ENCODE measurements around the gene TMEM186.

TMEM186 gene

GRCh38 chr16:8768692-8769091 is 28.7 kb downstream of the TMEM186 start:
- no peak for TF ChIP-seq CTCF (IDR thresholded peaks at IDR 0.05)

- TF ChIP-seq CTCF (IDR thresholded peaks at IDR 0.05): no peak
Measured at GRCh38 chr16:8768283-8768682, 29.2 kb downstream of the TMEM186 start.

- no peak for TF ChIP-seq CTCF (IDR thresholded peaks at IDR 0.05)
Measured at GRCh38 chr16:8767176-8767575, 30.3 kb downstream of the TMEM186 start.

GRCh38 chr16:8764525-8765250 is 32.8 kb downstream of the TMEM186 start:
- no peak for TF ChIP-seq CTCF (IDR thresholded peaks at IDR 0.05)

GRCh38 chr16:8763899-8764298 is 33.5 kb downstream of the TMEM186 start:
- no peak for TF ChIP-seq CTCF (IDR thresholded peaks at IDR 0.05)

GRCh38 chr16:8763083-8763482 is 34.4 kb downstream of the TMEM186 start:
- no peak for TF ChIP-seq CTCF (IDR thresholded peaks at IDR 0.05)

GRCh38 chr16:8762254-8762653 is 35.2 kb downstream of the TMEM186 start:
- TF ChIP-seq CTCF (IDR thresholded peaks at IDR 0.05): no peak

- no peak for TF ChIP-seq CTCF (IDR thresholded peaks at IDR 0.05)
Measured at GRCh38 chr16:8761078-8761477, 36.4 kb downstream of the TMEM186 start.

Measured in LNCAP (cell line).